Kidney (tissue), 14 donors: ENCODE data around the gene DNAJC1. TPM values are rescaled to one million over a fixed set of nuclear protein-coding genes. Genes with fewer than 3 reads are reported as not detected.
"Not testable (repeated sequence)": the region's sequence is repeated elsewhere in the genome, so short reads cannot be mapped to it uniquely, and the experiment has no call there.

Source experiments
- DNase-seq, 5 donors: peaks; one replicate each; pipeline ENCODE4 v3.0.0-alpha.2; 2013 to 2020
- FAIRE-seq: peaks from 2 replicates; lab custom pipeline; 2012; peaks lifted over from hg19 to GRCh38; lab: Jason Lieb, UNC
- H3K27ac ChIP-seq, 2 donors: one replicate each; pipeline ENCODE4 v1.7.0; 2013; ENCODE audit warnings: low read depth in 2 of 2, low read length in 2 of 2, inconsistent platforms in 1 of 2
- H3K27me3 ChIP-seq: one replicate; pipeline ENCODE4 v1.7.1; 2013; ENCODE audit warnings: low read length, inconsistent platforms; ENCODE audit not compliant: control insufficient read depth, insufficient read depth
- H3K36me3 ChIP-seq, 3 donors: one replicate each; pipeline versions ENCODE4 v1.7.0 to v1.7.1; 2013; ENCODE audit warnings: low read length in 3 of 3, control low read depth in 1 of 3, inconsistent platforms in 1 of 3; ENCODE audit not compliant: insufficient read depth in 3 of 3, control insufficient read depth in 2 of 3
- H3K4me1 ChIP-seq, 3 donors: one replicate each; pipeline versions ENCODE4 v1.7.0 to v1.7.1; 2013; ENCODE audit warnings: low read length in 3 of 3, inconsistent platforms in 1 of 3, low read depth in 1 of 3; ENCODE audit not compliant: control insufficient read depth in 2 of 3, insufficient read depth in 2 of 3
- H3K4me3 ChIP-seq, 3 donors: one replicate each; pipeline versions ENCODE4 v1.7.0 to v1.8.1; 2013; ENCODE audit warnings: low read length in 3 of 3, control low read depth in 1 of 3, inconsistent platforms in 1 of 3
- H3K9ac ChIP-seq, 3 donors: one replicate each; pipeline versions ENCODE4 v1.7.0 to v1.7.1; 2013; ENCODE audit warnings: low read length in 3 of 3, control low read depth in 1 of 3, inconsistent platforms in 1 of 3
- H3K9me3 ChIP-seq, 3 donors: one replicate each; pipeline versions ENCODE4 v1.7.0 to v1.7.1; 2013; ENCODE audit warnings: low read length in 3 of 3, control low read depth in 1 of 3, inconsistent platforms in 1 of 3; ENCODE audit not compliant: control insufficient read depth in 2 of 3, insufficient read depth in 1 of 3
- CTCF ChIP-seq: IDR thresholded peaks from 3 replicates; pipeline ENCODE4 v1.5.1; 2012; ENCODE audit warnings: mild to moderate bottlenecking, moderate library complexity, borderline replicate concordance; ENCODE audit not compliant: insufficient read depth; ENCODE audit errors: extremely low read depth
- intact Hi-C: fragments of 100-400 bp; cut with DNase I; formaldehyde crosslinking; loops from one replicate; pipeline ENCODE4 v1.11.1; 2022
- polyA plus RNA-seq: library from polyadenylated mRNA; stranded (reverse); fragments of 350-450 nt; fragmentation: Illumina TruSeq; extraction: RNeasy Lipid Tissue Mini Kit (QIAGEN cat#74804); gene quantifications from one replicate; pipeline ENCODE4 v1.2.3, GENCODE V29; 2014; ENCODE audit warnings: low read depth, low replicate concordance; ENCODE audit not compliant: insufficient read depth
- total RNA-seq: library from RNA; stranded (reverse); fragmentation: NEBNext Ultra II Directional; extraction: Animal tissue kit (Norgen Biotek cat#: 25700); gene quantifications from one replicate; pipeline ENCODE4 v1.2.1, GENCODE V29; 2021
- donor health status: control.
- donor health status: control.
- donor health status: control.
- donor health status: control.
- donor health status: control.
- donor health status: DM: yes; HTN: yes; CAD: no.
- donor health status: Normal renal cell carcinoma (clear cell type).

The DNAJC1 gene
- total and polyA plus RNA-seq, 2 donors from 2014 or later: 33.4 to 34.8 TPM

- FAIRE-seq (no peak), DNase-seq (no peak)
- Histone ChIP-seq H3K36me3 (no peaks in the 10 kb centered on the region), H3K9ac (no peak overlapping the region), H3K27me3 (no peaks in the 10 kb centered on the region), H3K4me3 (no peak overlapping the region), H3K9me3 (peaks cover 0 to 7% (median 0%) of the 10 kb centered on the region in 3 donors), H3K27ac (no peak overlapping the region), H3K4me1 (no peaks in the 10 kb centered on the region)
- intact Hi-C loops: no loop called here
- no peak for TF ChIP-seq CTCF
Observed at GRCh38 chr10:21873198-21873597, 130.3 kb downstream of the DNAJC1 start.

GRCh38 chr10:21872771-21873170 lies 130.8 kb downstream of the DNAJC1 start:
- intact Hi-C loops, H3K36me3 ChIP-seq, H3K9ac ChIP-seq, H3K4me1 ChIP-seq, FAIRE-seq, H3K27me3 ChIP-seq, H3K9me3 ChIP-seq, DNase-seq, H3K4me3 ChIP-seq, H3K27ac ChIP-seq: not testable (repeated sequence)

- Histone ChIP-seq H3K9ac (no peak overlapping the region), H3K4me3 (no peak overlapping the region), H3K9me3 (peaks cover 0 to 7% (median 0%) of the 10 kb centered on the region in 3 donors), H3K36me3 (no peaks in the 10 kb centered on the region), H3K27ac (no peak overlapping the region), H3K4me1 (no peaks in the 10 kb centered on the region), H3K27me3 (no peaks in the 10 kb centered on the region)
- FAIRE-seq: no peak
- intact Hi-C loops: no loop called here
- TF ChIP-seq CTCF: no peak
- no peak for DNase-seq
Observed at GRCh38 chr10:21870849-21871248, 132.7 kb downstream of the DNAJC1 start.

GRCh38 chr10:21869087-21869486 lies 134.4 kb downstream of the DNAJC1 start:
- H3K9ac ChIP-seq, FAIRE-seq, DNase-seq, H3K4me1 ChIP-seq, H3K4me3 ChIP-seq, H3K9me3 ChIP-seq, H3K36me3 ChIP-seq, intact Hi-C loops, H3K27ac ChIP-seq, H3K27me3 ChIP-seq: not testable (repeated sequence)

- Histone ChIP-seq H3K27ac (no peak overlapping the region), H3K9ac (no peak overlapping the region), H3K9me3 (no peaks in the 10 kb centered on the region), H3K4me3 (no peak overlapping the region), H3K4me1 (no peaks in the 10 kb centered on the region), H3K27me3 (no peaks in the 10 kb centered on the region), H3K36me3 (peaks cover 0 to 2% (median 0%) of the 10 kb centered on the region in 3 donors)
- FAIRE-seq (no peak), DNase-seq (no peak)
- TF ChIP-seq CTCF: no peak
- intact Hi-C loops: no loop called here
Observed at GRCh38 chr10:21860718-21861117, 142.8 kb downstream of the DNAJC1 start.
